Fibroblast of skin of left biceps (primary cell): Measurements from ENCODE around the gene GYS1.

Experiments used
- DNase-seq, 2 experiments: peaks; one replicate each; pipeline ENCODE4 v3.0.0-alpha.2; 2013; ENCODE audit warnings: low read depth in 2 of 2

The GYS1 gene

DNA sequence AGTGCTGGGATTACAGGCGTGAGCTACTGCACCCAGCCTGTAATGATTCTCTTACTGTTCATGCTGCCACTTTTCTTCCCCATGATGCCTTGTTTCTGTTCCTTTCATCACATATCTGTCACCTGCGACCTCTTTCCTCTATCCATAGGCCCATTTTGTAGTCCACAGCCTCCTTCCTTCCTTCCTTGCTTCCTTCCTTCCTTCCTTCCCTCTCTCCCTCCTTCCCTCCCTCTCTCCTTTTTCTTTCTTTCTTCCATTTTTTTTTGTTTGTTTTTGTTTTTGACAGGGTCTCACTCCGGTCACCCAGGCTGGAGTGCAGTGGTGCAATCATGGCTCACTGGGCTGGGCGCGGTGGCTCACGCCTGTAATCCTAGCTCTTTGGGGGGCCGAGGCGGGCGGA, 4.2 kb downstream of the GYS1 start:
- no peak for DNase-seq

DNA sequence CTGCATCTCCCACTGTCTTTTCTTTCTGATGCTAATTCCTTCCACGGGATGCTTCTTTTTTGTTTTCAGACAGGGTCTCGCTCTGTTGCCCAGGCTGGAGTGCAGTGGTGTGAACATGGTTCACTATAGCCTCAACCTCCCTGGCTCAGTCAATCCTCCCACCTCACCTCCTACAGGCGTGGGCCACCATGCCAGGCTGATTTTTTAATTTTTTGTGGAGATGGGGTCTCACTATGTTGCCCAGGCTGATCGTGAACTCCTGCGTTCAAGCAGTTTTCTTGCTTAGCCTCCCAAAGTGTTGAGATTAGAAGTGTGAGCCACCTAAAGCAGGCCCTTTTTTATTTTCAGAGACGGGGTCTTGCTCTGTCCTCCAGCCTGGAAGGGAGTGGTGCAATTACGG, 4.8 kb downstream of the GYS1 start:
- no peak for DNase-seq

DNA sequence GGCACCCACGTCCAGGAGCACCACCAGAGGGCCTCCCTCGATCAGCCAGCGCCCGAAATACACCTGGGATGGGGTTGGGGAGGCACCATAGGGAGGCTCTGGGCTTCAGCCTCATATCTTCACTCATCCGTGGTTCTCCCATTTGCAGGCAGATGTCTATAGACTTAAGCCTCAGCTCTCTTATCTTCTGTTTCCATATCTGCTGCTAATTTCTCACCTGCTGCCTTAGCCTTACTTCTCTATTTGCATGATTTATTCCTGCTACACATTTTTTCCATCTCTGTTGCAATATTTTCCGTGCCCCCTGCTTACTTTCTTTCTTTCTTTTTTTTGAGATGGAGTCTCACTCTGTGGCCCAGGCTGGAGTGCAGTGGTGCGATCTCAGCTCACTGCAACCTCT, 5.8 kb downstream of the GYS1 start:
- no peak for DNase-seq

DNA sequence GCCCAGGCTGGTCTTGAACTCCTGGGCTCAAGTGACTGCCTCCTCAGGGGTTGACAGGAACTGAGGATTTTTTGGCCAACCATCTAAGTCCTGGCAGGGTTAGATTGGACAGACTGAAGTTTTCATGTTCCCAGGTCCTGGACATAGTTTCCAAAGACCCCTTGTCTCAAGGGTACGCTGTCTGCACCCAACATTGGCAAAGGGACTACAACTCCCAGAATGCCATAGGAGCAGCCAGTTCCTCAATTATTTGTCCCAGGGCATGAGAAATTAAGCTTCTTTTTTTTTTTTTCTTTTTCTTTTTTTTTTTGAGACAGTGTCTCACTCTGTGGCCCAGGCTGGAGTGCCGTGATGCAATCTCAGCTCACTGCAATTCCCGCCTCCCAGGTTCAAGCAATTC, 6.9 kb downstream of the GYS1 start:
- DNase-seq, result no peak

DNA sequence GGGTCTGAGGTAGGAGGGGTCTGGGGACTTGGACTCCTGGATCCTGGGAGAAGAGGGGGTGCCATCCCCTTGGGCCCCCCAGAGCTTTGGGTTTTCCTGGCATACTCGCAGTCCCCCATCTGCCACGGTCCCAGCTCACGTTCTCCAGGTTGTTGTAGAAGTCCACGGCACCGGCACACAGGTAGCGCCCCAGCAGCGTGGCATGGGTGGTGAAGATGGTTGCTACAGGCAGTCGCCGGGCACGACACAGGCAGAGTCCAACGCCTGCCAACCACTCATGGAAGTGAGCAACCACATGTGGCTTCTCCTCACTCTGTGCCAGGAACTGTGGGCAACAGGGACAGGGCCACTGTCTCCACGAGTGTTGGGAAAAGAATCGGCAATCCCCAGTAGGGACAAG, 7.4 kb downstream of the GYS1 start:
- no peak for DNase-seq

DNA sequence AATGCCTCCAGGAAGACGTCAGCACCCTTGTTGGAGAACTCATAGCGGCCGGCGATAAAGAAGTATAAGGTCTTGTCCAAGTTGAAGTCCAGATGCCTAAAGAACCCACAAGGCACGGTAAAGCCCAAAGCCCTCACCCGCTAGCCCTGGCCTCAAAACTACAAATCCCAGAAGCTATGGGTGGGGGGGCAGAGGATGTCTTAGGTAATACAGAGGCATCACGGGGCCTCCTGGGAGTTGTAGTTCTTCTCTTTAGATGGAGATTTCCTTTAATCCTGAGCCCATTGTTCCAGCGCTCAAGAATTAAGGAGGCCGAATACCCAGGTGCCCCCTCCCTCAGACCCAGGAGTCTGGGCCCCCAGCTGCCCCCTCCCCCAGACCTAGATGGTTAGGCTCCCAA, 10.8 kb downstream of the GYS1 start:
- no peak for DNase-seq

DNA sequence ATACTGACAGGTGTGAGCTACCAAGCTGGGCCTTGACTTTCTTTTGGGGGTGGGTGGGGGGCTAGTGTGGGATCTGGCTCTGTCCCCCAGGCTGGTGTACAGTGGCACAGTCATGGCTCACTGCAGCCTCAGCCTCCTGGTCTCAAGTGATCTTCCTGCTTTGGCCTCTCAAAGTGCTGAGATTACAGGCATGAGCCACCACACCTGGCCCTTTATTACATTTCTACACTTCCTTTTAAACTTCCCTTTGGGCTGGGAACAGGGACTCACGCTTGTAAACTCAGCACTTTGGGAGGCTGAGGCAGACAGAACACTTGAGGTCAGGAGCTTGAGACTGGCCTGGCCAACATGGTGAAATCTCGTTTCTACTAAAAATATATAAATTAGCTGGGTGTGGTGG, 16.0 kb downstream of the GYS1 start:
- DNase-seq, result no peak

DNA sequence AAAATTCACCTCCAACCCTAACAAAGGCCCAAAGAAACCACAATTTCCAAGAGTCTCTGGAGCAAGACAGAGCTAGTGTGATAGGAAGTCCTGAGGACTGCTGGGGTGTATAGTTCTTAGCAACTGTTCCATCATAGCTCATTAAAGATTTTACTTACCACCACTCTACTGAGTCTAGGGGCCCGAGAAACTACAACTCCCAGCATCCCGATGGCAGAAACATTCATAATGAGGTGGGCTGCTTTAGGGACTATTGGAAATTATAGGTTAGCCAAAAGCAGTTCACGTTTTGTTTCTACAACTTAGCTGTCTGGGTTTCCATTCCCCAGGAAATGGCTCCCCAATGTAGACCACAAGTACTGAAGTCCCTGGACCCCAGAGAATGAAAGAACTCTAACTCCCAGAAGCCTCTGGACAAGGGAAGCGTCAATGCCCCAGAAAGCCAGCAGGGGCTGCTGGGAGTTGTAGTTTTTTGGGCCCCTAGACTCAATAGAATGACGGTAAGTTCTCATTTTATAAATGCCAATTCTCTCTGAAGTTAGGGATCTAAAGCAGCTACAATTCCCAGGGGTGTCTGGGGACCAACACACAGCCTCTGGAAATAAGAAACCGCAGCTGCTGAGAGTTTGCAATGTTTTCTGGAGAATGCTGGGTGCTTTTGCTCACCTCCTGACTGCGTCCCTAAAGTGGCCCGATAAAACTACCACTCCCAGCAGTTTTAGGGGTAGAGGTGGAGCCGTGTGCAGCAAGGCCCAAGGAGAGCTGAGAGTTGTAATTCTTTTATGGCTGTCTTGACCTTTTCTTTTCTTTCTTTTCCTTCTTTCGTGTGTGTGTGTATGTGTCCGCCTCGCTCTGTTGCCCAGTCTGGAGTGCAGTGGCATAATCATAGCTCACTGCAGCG, 16.9 kb downstream of the GYS1 start:
- DNase-seq, result no peak

DNA sequence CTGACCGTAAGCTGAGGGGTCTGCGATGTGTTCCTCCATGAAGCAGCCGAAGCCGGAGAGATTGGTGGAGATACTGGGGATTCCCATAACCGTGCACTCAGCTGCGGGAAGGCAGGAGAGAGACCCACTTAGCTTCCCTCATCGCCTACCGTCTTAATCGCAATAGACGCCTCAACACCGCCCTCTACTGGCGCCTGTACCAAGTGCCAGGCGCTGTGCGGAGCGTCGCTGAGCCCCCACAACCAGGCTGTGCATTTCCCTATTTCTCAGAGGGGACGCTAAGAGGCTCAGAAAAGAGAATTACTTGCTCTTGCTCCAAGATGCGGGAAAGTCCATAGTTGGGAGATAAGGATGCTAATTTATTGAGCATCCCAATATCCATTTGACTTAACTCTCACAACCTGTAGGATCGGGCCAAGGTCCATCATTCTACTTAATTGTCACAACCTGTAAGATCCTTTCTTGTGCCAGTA, 22.1 kb downstream of the GYS1 start:
- DNase-seq, result no peak

DNA sequence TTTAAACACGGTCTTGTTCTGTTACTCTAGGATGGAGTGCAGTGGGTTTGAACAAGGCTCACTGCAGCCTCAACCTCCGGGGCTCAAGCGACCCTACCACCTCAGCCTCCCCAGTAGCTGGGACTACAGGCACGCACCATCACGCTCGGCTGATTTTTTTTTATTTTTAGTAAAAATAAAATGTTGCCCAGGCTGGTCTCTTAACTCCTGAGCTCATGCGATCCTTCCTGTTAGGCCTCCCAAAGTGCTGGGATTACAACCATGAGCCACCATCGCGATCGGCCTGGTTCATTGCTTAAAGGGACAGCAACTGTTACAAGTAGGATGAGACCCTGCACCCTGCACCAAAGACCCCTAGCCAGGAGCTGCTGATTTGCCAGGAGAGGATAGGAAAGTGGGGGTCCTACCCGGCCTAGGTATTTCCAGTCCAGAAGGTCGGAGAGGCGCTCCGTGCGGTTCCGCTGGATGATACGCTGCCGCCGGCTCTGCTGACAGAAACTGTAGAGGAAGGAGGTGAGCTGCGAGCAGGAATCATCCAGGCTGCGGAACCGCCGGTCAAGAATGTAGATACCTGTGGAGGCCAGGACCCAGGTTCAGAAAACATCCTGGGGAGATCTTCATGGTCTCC, 22.9 kb downstream of the GYS1 start:
- DNase-seq, result no peak

DNA sequence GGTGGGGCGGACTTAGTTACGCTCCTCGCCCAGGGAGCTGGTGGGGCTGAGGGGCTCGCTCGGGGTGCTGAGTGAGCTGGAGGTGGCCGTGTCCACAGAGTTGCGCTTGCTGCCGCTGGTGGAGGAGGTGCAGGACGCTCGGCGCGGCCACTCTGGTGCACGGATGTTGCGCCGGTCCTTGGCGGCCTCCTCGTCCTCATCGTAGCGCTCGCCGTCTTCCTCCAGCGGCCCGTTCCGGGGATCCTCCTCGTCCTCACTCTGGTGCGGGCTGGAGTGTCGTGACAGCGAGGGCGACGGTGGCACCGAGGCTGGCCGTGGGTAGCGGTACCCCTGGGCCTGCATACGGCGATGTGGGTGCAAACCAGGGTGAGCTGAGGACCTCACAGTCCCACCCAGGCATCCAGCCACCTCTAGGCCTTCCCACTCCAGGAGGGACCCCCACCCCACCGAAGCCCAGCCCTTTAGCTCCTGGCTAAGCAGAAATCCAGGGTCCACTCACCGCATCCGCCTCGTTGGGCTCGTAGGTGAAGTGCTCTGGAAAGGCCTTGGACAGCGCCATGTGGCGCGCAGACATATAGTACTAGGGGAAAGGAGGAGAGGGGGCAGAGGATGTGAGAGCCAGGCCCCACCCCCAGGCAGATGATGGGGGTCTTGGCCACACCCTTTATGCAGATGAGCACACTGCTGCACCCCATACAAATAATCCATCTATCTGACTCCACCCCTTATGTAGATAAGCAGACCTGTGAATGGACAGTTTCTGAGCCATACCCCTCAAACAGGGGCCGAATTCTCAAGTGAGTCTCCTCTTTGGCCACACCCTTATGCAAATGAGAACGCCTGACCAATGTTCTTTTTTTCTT, 23.6 kb downstream of the GYS1 start:
- DNase-seq, result no peak

DNA sequence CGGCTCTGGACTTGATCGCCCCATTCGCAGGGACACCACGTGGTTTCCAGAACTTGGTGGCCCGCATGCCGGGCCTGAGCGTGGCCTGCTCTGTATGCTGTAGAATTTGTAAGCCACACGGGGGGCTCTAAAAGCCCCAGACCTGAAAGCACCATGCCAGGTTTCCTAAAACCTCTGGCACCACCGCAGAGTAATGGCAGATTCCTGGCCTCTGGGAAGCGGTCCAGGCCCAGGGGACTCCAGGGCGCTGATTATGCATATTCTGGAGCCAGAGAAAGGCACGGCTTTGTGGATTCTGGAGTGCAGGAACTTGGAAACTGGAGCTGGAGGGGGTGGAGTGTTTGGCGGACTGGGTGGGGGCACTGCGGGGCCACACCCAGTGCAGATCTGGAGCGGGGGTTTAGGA, 24.3 kb downstream of the GYS1 start:
- no peak for DNase-seq

DNA sequence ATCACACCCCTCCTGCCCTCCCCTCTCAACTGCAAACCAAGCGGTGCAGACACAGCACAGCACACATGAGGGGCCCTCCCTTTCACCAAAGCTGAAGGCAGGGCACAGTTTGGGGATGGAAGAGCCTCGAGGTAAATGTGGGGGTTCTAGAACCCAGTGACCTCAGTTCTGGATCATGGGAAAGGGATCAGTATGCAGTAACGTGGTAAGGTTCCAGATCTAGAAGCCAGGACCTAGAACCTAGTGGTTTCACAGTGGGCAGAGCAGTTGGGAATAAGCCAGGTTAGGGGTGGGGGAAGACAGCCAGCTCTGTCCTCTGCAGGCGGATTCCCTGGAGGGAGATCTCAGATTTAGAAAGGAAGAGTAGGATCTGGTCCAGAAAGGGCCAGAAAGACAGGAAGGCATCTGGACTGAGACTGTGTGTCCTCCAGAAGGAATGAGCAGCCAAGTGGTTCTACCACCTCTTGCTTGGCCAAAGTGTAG, 24.9 kb downstream of the GYS1 start:
- no peak for DNase-seq

DNA sequence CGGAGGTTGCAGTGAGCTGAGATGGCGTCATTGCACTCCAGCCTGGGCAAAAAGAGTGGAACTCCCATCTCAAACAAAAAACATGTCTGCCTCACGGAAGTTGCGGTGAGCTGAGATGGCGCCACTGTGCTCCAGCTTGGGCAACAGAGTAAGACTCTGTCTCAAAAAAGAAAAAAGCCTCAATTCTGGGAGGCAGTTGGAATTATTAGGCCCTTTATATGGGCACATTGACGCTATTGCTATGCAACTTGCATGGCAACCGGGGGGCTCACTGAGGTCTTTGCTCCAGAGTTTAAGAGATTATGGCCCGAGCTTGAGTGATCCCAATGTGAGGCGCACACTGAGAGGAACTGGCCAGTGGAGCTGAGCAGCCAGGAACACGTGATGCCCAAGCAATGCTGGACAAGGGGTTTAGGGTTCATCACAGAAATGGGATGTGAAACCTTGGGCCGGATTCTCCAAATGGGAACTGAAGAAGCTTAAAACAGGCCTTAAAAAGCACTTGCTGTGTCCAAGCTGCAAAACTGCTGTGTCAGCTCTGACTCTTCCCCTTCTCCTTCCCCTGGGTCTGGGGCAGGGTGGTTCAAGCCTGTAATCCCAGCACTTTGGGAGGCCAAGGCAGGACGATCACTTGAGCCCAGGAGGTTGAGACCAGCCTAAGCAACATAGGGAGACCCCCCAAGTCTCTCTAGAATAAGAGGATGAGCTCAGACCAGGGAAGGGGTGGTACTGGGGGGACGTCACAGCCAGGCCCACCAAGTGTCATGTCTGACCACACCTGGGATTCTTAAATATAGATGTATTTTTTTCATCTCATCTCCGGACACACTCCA, 25.5 kb downstream of the GYS1 start:
- no peak for DNase-seq

DNA sequence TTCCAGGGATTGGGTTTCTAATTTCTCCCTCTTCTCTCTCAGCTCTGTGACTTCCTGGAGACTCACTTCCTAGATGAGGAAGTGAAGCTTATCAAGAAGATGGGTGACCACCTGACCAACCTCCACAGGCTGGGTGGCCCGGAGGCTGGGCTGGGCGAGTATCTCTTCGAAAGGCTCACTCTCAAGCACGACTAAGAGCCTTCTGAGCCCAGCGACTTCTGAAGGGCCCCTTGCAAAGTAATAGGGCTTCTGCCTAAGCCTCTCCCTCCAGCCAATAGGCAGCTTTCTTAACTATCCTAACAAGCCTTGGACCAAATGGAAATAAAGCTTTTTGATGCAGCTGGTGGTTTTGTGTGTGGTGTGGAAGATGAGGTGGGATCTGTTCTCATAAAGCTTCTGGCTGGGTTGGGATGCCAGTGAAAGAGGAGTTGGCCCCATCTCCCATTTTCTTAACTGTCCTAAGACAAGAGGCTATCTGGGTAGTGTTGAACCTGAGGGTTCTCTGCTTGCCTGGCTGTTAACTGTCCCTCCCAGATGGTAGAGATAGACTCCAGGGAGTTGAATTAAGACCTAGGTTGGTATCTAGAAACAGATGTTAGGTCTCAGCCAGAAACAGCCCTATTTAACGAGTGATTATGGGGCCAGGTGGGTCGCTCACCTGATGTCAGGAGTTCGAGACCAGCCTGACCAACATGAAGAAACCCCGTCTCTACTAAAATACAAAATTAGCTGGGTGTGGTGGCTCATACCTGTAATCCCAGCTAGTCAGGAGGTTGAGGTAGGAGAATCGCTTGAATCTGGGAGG, 26.4 kb downstream of the GYS1 start:
- no peak for DNase-seq

DNA sequence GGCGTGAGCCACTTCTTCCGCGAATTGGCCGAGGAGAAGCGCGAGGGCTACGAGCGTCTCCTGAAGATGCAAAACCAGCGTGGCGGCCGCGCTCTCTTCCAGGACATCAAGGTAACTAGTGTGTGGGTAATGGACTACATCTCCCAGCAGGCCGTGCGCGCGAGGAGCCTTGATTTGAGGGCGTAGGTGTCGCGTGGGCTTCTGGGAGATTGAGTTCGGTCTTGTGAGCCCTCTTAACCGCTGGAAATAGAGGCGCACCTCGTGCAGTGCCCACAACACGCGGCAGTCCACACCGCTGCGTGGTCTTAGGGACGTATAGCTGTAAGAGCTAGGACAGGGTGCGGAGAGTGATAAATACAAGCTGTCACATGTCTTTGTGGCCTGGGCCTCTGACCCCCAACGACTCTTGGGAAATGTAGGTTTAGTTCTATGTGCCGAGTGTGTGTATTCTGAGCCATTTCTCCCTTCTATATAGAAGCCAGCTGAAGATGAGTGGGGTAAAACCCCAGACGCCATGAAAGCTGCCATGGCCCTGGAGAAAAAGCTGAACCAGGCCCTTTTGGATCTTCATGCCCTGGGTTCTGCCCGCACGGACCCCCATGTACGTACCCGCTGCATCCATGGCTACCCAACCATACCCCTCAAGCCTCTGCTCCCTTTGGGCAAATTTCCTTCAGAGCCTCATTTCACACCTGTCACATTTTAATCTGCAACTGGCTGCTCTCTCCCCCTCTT, 27.1 kb downstream of the GYS1 start:
- DNase-seq, result no peak

DNA sequence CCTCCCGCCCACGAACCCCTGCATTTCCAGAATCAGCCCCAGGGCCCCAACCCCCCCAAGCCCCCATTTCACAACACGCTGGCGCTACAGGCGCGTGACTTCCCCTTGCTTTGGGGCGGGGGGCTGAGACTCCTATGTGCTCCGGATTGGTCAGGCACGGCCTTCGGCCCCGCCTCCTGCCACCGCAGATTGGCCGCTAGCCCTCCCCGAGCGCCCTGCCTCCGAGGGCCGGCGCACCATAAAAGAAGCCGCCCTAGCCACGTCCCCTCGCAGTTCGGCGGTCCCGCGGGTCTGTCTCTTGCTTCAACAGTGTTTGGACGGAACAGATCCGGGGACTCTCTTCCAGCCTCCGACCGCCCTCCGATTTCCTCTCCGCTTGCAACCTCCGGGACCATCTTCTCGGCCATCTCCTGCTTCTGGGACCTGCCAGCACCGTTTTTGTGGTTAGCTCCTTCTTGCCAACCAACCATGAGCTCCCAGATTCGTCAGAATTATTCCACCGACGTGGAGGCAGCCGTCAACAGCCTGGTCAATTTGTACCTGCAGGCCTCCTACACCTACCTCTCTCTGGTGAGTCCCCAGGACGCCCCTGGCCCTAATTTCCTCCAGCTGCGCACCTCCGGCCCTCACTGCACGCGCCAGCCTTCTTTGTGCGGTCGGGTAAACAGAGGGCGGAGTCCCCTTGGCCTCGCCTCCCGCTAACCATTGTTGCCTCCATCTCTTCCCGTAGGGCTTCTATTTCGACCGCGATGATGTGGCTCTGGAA, 27.9 kb downstream of the GYS1 start, which contains the start of gene FTL:
Gene FTL (plus strand): TSS at position 270 of the 766 bp plus-strand sequence. CDS start 199 bp downstream, at position 469.
- DNase-seq, result peak; percentile 92

DNA sequence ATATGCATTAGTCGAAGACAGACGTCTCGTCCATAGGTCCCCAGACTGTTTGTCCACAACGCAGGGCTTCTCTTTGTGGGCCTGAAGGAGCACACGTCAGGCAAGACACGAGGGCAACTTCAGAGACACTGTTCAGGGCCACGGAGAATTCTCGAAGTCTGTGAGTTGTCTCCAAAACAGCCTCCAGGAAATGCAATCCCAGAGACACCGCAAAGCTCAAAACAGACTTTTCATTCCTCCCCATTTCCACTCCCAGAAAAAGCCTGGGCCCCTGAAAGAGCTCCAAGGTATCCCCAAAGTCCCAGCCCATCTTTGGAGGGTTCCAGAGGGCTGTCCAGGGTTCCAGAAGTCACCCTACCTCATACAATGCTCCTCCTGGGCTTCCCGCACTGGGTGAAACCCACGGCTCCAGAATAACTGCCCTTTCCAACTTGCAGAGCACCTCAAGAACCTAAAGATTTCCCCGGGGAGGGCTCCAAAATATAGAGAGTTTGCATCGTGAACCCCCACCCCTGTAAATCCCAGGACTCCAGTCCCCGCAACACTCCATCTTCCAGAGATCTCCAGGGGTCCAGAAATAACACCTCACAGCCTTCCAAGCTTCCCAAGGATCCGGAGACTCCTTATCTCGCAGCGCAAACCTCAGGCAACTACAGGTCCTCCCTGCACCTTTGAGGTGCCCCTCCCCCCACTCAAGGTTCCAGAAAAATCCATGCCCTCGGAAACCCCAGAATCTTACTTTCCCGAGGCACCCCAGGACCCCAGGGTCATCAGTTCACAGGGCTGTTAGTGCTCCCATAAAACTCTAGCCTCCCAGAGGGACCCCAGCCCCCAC, 28.7 kb downstream of the GYS1 start:
- no peak for DNase-seq
